ENCODE results near the gene SUCLG2. TPM values are rescaled to one million over a fixed set of nuclear protein-coding genes. Genes with fewer than 3 reads are reported as not detected.

SUCLG2 gene
- polyA plus RNA-seq, 1 donor (not counting 4 experiments of a cell fraction or from before 2014, with no cell fraction given), result 26.7 TPM

DNA sequence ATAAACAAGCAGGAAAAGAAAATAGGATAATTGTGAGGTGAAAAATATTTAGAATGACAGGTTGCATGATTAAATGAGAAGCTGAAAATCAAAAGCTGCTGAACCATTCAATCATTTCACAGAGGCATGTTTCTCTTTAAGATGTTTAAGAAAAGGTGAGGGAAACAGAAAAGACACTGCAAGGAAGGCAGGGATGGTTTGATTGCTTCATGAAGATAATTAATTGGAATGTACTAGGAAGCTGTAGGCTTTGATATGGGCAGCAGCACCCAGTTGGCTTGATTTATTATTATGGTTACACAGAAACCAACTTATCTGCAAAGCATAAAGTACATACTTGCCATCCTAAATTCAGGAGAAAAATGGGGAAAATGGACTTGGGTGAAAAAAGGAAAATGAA, 234.6 kb downstream of the SUCLG2 start:
- Histone ChIP-seq H3K9ac (ENCODE audit: control insufficient read depth, extremely low read depth, insufficient read depth, low read length) (no peak overlapping the region), H3K9me3 (ENCODE audit: control insufficient read depth, low read depth, low read length) (no peaks in the 10 kb centered on the region), H3K79me2 (ENCODE audit: control insufficient read depth, insufficient read depth, low read length) (no peaks in the 10 kb centered on the region), H3K27ac (ENCODE audit: control insufficient read depth, insufficient read depth, low read length) (no peak overlapping the region), H3K4me1 (ENCODE audit: control insufficient read depth, extremely low read depth, insufficient read depth, low read length) (no peaks in the 10 kb centered on the region), H3K27me3 (ENCODE audit: control insufficient read depth, extremely low read depth, insufficient read depth, low read length) (no peaks in the 10 kb centered on the region), H2AFZ (ENCODE audit: control insufficient read depth, low read length) (no peak overlapping the region), H3K36me3 (ENCODE audit: control insufficient read depth in 2 of 2, extremely low read depth in 1 of 2, insufficient read depth in 2 of 2, low read length in 2 of 2) (no peaks in the 10 kb centered on the region), H3K4me3 (ENCODE audit: control insufficient read depth in 2 of 3, extremely low read depth in 1 of 3, insufficient read depth in 2 of 3, low read depth in 1 of 3, low read length in 3 of 3) (no peak overlapping the region), H3K9me1 (ENCODE audit: control insufficient read depth, extremely low read depth, insufficient read depth, low read length) (no peaks in the 10 kb centered on the region), H3K4me2 (ENCODE audit: control insufficient read depth, extremely low read depth, insufficient read depth, low read depth, low read length) (no peak overlapping the region), H4K20me1 (ENCODE audit: control insufficient read depth, extremely low read depth, insufficient read depth, low read length) (no peaks in the 10 kb centered on the region)
- dilution Hi-C loops (cut with MboI; ENCODE audit: extremely low pct_ligation_motif_present, low sequenced_read_pairs), result no loop called here
- TF ChIP-seq, protein P1, sequence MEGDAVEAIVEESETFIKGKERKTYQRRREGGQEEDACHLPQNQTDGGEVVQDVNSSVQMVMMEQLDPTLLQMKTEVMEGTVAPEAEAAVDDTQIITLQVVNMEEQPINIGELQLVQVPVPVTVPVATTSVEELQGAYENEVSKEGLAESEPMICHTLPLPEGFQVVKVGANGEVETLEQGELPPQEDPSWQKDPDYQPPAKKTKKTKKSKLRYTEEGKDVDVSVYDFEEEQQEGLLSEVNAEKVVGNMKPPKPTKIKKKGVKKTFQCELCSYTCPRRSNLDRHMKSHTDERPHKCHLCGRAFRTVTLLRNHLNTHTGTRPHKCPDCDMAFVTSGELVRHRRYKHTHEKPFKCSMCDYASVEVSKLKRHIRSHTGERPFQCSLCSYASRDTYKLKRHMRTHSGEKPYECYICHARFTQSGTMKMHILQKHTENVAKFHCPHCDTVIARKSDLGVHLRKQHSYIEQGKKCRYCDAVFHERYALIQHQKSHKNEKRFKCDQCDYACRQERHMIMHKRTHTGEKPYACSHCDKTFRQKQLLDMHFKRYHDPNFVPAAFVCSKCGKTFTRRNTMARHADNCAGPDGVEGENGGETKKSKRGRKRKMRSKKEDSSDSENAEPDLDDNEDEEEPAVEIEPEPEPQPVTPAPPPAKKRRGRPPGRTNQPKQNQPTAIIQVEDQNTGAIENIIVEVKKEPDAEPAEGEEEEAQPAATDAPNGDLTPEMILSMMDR (optimal IDR thresholded peaks at IDR 0.05 in 1 of 3, IDR thresholded peaks at IDR 0.05 in 1 of 3, conservative IDR thresholded peaks at IDR 0.05 in 1 of 3; ENCODE audit: extremely low read depth in 1 of 3, insufficient read depth in 2 of 3, low read length in 3 of 3), result no peak
- TF ChIP-seq EZH2 (IDR thresholded peaks at IDR 0.05; ENCODE audit: low read length), result no peak
- DNase-seq (ENCODE audit: low read depth, low spot score), result no peak
- FAIRE-seq, result no peak

DNA sequence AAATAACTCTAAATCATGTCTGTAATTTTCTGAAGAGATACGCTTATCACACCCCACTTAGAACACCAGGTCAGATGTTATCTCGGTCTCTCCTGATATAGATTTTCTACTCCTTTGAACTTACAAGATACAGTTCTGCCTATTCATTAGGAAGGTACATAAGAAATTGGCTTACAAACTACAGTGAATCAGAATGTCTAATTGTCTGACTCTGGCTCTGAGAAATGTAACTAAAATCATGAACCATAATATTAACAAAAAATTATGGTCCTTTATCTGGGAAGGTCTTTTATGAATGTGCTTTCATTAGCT, 235.2 kb downstream of the SUCLG2 start:
- H4K20me1 ChIP-seq (ENCODE audit: control insufficient read depth, extremely low read depth, insufficient read depth, low read length), result no peaks in the 10 kb centered on the region
- H3K9me3 ChIP-seq (ENCODE audit: control insufficient read depth, low read depth, low read length), result no peaks in the 10 kb centered on the region
- no peak for DNase-seq (ENCODE audit: low read depth, low spot score)
- no peak overlapping the region for H3K27ac ChIP-seq (ENCODE audit: control insufficient read depth, insufficient read depth, low read length)
- no peaks in the 10 kb centered on the region for H3K36me3 ChIP-seq (ENCODE audit: control insufficient read depth in 2 of 2, extremely low read depth in 1 of 2, insufficient read depth in 2 of 2, low read length in 2 of 2)
- dilution Hi-C loops (cut with MboI; ENCODE audit: extremely low pct_ligation_motif_present, low sequenced_read_pairs), result no loop called here
- no peak overlapping the region for H3K4me3 ChIP-seq (ENCODE audit: control insufficient read depth in 2 of 3, extremely low read depth in 1 of 3, insufficient read depth in 2 of 3, low read depth in 1 of 3, low read length in 3 of 3)
- TF ChIP-seq, protein P1 (optimal IDR thresholded peaks at IDR 0.05 in 1 of 3, IDR thresholded peaks at IDR 0.05 in 1 of 3, conservative IDR thresholded peaks at IDR 0.05 in 1 of 3; ENCODE audit: extremely low read depth in 1 of 3, insufficient read depth in 2 of 3, low read length in 3 of 3), result no peak
- no peaks in the 10 kb centered on the region for H3K27me3 ChIP-seq (ENCODE audit: control insufficient read depth, extremely low read depth, insufficient read depth, low read length)
- H3K9ac ChIP-seq (ENCODE audit: control insufficient read depth, extremely low read depth, insufficient read depth, low read length), result no peak overlapping the region
- H3K4me2 ChIP-seq (ENCODE audit: control insufficient read depth, extremely low read depth, insufficient read depth, low read depth, low read length), result no peak overlapping the region
- H3K4me1 ChIP-seq (ENCODE audit: control insufficient read depth, extremely low read depth, insufficient read depth, low read length), result no peaks in the 10 kb centered on the region
- no peaks in the 10 kb centered on the region for H3K79me2 ChIP-seq (ENCODE audit: control insufficient read depth, insufficient read depth, low read length)
- H3K9me1 ChIP-seq (ENCODE audit: control insufficient read depth, extremely low read depth, insufficient read depth, low read length), result no peaks in the 10 kb centered on the region
- H2AFZ ChIP-seq (ENCODE audit: control insufficient read depth, low read length), result no peak overlapping the region
- no peak for FAIRE-seq
